Suppressor macrophage treated with lipopolysaccharide for 1 hour (primary cell): ENCODE results near the gene TGM2.

ENCODE experiments used
- DNase-seq, 3 donors: peaks; one replicate each; pipeline ENCODE4 v3.0.0-alpha.2; 2020 to 2022

The TGM2 gene

DNA sequence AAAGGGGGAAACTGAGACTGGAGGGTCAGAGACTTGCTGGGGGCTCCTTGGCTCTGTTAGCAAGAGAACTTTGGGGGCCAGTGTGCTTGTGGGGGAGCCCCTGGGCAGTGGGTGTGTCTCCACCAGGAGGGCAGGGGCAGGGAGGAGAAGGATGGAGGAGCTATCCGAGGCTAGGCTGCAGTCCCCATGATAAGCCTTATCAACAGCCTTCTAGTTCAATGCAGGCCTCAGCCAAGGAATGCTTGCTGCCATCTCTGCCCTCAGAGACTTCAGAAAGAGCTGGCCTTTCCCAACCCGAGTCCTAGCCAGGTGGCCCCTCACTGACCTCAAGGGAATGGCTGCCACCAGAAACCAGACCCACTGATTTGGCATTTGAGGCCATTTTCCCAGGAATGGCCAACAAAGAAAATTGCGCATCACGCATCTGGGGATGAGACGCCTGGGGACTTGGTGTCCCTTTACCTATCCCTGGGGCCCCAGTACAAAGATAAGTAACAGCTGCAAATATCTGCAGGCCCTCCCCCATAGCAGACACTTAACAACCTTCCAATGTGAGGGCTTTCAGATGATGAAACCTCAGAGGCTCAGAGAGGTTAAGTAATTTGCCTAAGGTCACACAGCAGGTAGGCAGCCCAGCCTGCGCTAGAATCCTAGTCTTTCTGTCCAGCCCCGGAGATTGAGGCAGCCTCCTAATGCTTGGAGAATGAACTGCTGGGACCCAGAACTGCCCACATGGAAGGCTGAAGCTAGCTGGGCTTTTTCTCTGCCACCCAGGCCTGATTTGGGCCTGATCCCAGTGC is 4.9 kb downstream of the TGM2 start:
- DNase-seq, result no peak

DNA sequence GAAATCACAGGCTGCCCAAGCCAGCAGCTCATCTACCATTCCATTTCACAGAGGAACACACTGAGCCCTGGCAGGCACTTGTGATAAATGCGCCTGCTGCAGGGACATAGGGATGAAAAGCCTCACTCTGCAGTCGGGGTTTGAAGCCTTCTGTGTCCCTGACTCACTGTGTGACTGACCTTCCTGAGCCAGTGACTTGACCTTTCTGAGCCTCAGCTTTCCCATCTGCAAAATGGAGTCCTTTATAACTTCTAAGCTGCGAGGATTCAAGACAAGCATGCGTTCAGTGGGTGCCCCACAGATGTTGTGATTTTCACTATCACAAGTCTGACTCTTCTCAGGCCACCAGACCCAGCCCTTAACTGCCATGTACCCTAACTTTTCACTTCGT is 5.5 kb downstream of the TGM2 start:
- DNase-seq, result no peak

DNA sequence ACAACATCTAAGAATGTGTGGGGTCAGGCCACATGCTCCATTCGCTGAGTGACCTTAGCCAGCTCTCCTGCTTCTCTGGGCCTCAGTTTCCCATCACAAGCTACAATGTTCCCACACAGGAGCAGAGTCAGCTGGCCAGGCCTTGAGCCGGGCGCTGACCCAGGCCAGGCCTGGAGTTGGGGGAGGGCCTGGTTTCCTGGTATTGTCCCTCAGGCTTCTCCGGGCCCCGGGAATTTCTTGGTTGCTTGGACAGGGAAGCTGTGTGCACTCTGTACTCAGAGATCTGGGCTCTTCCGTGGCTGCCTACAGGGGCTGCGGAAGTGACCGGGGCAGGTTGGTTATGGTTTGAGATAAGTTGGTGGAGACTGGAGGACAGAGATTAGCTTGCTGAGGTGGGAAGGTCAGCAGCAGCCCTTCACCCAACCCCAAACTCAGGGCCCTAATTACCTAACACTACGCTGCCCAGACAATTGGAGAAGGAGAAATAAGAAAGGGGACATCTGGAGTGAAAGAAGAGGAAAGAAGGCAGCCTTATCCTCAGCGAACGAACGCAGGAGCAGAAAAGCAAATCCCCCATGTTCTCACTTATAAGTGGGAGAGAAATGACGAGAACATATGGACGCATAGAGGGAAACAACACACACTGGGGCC is 6.2 kb downstream of the TGM2 start:
- no peak for DNase-seq

DNA sequence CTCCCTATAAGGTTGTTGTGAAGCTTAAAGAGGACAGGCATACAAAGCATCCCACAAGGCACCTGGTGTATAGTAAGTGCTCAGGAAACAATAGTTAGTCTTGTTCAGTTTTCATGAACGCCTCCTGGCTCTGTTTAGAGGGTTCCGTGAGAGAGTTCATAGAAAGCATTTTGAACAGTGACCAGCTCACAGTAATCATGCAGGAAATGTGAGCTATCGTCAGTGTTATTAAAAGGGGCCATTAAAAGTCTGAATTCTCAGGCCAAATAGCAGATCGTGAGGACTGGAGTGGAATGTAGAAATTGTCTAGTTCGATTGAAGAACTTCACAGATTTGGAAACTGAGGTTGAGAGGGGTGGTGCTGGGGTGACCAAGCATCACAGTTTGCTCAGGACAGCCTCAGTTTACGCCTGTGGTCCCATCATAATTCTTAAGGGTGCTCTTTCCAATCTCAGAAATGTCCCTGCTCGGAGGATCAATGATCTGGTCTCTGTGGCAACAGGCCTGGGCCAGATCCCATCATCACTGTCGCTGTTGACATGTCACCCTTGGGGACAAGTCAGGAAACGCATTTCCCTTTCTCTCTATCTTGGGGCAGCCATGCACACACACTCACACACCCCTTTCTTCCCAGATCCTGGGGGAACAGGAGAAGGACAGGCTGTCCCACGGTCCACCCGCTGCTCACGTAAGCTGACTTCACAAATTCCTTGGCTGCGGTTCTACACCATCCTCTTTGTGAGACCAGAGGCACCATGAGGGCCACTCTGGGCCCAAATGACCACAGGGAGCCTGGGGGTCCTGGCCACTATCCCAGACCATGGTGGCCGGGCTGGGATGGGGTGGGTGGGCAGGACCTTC is 7.2 kb downstream of the TGM2 start:
- no peak for DNase-seq

DNA sequence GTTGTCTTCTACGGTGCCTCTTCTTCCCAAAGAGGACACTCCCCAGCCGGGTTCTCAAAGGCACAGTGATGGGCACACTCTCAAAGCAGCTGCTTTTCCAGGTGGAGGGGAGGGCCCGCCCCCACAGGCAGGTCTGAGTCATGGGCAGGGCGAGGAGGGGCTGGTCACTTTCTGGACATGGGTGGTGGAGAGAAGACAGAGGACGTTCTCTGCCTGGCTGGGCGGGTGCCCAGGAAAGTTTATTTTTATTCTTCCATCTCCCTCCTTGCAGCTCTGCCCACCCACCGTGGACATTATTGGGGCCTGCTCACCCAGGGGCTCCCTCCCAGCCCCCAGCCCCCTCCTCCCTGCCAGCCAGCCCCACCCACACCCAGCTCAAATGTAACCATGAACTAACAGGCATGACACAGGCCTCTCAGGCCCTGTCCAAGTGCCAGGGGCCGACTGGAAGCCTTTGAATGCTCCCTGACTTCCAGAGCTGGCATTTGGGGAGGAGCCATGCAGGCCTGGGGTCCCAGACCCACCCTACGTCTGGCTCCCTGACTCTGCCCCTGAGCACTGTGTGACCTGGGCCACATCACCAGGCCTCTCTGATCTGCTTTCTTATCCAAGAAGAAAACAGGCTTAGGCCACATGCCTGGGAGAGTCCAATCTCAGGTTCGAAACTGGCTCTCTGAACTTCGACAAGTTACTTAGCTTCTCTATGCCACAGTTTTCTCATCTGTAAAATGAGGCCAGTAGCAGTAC is 8.0 kb downstream of the TGM2 start:
- no peak for DNase-seq

DNA sequence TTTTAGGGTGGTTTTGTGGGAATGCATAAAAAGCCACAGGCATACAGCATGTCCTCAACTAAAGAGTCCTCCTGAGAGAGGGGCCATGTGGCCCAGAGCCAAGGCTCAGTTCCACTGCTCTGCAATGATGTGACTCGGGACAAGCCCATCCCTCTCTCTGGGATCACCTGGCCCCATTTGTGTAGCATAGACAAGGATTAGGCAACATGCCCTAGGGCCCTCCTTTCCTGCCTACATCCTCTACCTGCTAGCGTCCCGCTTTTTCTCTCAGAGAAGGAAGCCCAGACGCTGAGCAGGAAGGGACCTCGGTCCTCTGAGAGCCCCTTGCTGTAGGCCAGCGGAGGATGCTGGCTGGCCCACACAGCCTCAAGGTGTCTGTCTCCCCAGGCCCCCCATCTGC is 8.8 kb downstream of the TGM2 start:
- DNase-seq, result no peak

DNA sequence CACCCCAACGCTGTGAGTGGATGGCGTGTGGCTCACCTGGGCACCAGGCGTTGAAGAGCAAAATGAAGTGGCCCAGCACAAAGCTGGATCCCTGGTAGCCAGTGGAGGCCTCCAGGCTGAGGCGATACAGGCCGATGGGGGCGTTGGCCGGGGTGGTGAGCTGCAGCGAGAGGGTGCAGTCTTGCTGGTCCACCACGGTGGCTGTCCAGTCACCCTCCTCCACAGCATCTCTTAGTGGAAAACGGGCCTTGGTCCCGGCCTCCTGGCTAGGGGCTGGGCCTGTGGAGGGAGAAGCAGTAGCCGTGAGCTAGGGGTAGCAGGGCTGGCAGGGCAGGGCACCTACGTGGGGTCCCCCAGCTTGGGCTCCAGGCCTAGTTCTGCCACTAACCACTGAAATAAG is 9.3 kb downstream of the TGM2 start:
- no peak for DNase-seq

DNA sequence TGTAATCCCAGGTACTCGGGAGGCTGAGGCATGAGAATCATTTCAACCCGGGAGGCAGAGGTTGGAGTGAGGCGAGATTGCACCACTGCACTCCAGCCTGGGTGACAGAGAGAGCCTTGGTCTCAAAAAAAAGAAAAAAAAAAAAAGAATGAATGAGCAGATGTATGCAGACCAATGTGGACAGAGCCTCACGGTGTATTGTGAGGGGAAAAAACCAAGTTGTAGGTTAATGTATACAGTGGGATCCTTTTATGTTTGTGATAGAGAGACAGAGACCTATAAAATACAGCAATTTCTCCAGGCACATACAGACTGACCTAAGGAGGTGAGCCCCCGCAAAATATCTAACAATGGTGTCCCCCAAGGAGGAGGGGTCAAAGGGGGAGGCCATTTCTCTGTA is 11.7 kb downstream of the TGM2 start:
- no peak for DNase-seq

DNA sequence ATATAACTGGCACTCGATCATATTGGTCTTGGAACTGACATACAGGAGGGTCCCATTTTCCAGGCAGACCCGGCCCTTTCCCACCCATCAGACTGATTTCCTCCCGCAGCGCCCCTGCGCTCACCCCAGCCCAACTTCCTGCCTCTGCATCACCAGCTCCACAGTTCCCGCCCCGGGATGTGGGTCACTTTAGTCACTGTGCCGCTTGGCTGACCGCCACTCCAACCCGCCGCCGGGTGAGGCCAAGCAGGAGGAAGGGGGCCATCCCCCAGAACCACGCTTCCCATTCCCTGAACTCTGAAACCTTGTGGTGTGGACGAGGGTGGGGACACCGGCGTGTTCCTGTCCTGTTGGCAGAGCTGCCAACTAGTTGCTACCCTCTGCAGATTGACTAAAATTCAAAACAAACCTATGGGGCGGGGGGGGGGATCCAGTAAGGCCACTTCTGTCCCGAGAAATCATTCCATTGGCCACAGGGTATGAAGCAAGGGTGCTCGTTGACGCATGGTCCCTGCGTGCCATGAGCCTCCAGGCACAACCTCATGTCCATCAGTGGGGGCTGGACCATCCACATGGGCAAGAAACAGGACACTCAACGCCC is 12.3 kb downstream of the TGM2 start:
- peak; percentile 84 to 91 (median 88) for DNase-seq

DNA sequence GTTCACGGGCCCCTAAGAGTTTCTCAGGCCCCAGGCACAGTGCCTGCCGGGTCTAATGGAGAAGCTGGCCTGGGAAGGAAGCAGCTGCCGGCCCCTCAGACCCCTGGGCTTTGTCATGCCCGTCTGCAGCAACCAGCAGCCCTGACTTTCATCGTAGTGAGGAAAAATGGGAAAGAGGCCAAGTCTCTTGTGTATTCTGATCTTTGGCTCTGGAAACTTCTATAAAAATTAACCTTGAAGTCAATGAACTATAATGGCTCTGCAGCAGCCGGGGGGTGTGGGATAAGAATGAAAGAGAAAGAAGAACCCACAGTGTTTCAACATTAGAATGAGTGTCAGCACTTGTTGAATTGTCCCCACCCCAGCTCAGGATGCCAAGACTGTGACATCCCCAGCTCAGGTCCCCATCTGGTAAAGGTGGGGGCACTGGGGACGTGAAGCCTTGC is 12.9 kb downstream of the TGM2 start:
- DNase-seq, result peak; percentile 49 to 79 (median 73)

DNA sequence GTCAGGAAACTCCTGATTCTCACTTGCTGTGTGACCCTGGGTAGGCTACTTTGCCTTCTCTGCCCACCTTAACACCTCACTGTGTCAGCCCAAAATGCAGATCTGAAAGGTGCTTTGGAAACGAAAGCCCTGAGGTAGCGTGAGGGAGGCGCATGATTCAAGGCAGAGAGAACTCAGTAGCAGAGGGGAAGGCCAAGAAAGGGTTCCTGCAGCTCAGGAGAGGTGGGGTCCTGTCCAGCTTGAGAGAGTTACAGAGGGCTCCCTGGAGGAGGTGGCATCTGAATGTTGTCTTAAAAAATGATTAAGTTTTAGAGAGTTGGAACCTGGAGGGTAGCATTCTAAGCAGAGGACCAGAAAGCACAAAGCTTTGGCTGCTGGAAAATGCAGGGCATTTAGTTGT is 13.6 kb downstream of the TGM2 start:
- DNase-seq, result no peak

DNA sequence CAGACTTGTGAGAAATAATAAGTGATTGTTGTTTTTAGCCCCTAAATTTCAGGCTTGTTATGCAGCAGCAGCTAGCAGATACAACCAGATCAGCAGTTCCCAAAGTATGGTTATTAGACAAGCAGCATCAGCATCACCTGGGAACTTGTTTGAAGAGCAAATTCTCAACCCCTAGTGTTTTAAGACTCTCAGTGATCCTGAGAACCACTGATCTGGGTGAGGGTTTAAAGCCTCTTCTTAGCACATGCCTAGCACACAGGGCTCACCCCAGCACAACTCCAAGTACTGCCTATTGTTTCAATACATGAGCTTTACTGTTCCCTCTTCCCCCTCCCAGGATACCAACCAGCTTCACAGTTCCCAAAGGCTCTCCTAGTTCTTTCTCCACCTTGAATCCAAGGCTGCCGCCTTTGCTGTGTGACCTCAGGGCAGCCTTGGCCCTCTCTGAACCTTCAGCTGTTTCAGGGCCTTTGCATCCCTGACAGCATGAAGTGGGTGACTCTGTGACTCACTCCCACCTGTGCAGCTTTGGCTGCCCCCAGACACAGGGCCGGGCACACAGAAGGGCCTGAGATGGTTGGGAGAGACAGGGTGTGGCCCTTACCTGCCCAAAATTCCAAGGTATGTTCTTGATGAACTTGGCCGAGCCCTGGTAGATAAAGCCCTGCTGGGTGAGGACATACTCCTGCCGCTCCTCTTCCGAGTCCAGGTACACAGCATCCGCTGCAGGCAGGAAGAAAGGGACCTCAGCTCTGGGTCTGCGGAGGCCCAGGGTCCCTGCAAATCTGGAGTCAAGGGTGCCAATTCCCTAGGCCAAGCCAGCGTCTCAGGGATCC is 14.5 kb downstream of the TGM2 start:
- DNase-seq, result no peak

DNA sequence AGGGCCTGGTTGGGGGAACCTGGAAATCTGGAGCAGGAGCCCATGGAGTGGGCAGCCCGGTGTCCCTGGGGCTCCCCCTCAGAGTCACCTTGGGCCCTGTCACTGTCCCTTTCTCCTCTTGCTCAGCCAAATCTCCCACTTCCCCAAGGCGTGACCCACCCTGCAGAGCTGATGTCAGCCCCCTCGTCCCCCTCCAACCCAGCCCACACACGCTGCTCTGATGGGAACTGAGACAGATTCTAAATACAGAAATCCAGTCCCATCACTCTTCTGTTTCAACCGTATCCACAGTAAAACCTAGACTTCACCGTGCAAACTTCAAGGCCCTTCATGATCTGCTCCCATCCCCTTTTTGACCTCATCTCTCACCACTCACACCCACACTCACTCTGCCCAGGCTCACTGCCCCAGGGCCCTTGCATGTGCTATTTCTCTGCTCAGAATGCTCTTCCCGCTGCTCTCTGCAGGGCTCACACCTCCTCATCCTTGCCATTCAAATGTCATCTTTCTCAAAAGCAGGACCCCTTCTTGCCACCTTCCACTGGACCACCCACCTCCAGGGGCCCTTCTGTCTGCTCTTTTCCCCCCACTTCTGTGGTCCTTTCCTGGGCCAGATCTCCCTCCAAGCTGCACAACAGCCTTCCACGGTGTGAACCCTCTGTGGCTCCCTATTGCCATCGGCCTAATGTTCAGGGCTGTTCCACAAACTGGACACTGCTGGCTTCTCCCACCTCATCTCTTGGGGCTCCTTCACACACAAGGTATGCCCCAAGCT is 16.6 kb downstream of the TGM2 start:
- DNase-seq, result peak; percentile 83 to 91 (median 90)

DNA sequence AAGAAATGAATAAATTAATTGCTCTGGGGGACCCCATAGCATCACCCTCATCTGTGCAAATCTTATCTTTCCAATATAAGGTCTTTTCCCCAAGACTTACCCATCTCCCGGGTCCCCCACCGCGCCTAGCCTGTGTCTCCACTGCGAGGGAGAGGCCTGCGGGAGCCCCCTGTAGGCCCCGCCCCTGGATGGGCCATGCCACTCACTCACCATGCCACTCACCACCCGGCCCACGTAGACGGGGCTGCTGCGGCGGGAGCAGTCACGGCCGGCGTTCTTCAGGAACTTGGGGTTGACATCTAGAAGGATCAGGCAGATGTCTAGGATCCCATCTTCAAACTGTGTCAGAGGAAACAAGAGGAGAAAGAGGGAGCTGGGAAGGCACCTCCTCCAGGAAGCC is 17.3 kb downstream of the TGM2 start:
- DNase-seq, result no peak

DNA sequence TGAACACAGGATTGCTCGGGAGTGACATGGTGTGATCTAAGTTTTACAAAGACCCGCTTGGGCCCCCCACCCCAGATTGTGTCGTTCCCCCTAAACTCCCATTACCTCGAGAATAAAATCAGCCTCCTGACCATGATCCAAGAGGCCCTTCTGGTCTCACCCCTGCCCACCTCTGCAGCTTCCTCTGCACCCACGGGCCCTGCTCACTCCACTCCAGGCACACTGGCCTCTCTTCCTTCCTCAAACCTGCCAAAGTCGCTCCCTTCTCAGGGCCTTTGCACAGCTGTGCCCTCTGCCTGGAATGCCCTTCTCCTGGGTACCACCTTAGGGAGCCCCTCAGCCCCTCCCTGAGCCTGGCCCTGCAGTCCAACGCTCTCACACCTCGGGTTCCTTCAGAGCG is 17.9 kb downstream of the TGM2 start:
- DNase-seq, result peak; percentile 56 to 76 (median 63)

DNA sequence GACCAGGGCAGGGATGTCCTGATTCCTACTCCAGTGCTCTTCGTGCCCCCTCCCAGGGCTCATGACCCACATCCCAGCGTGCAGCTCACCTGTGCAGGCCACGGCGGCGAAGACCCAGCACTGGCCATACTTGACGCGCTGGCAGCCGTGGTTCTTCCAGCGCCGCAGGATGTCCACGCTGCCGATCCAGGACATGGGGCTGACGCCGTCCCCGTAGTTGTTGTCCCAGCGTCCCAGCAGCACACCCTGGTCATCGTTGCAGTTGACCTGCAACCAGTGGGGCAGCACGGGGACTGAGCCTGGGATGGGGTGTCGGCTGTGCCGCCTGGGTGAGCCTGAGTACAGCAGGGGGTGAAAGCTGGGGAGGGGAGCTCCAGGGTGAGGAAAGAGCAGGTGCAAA is 18.4 kb downstream of the TGM2 start:
- no peak for DNase-seq

DNA sequence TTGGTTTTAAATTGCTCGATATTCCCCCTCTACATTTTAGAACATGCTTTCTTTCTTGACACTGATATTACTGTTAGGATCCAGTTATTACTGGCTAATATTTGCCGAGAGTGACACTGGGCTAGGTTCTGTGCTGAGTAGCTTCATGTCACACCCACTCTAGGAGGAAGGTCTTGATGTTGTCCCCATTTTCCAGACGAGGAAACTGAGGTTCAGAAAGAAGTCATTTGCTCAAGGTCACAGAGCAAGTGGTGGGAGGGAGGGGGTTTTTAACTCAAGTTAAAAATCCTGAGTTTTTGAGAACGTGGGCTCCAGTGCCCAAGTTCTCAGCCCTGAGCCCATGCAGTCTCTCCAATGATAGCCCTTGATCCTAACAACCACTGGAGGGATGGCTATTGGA is 18.9 kb downstream of the TGM2 start:
- no peak for DNase-seq

DNA sequence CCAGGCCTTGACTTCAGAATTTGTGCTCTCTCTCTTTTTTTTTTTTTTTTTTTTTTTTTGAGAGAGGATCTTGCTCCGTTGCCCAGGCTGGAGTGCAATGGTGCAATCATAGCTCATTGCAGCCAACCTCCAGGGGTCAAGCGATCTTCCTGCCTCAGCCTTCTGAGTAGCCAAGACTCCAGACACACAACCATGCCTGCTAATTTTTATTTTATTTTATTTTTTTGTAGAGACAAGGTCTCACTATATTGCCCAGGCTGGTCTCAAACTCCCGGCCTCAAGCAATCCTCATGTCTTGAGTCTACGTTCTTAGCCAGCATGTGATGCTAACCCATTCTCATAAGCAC is 19.4 kb downstream of the TGM2 start:
- no peak for DNase-seq

DNA sequence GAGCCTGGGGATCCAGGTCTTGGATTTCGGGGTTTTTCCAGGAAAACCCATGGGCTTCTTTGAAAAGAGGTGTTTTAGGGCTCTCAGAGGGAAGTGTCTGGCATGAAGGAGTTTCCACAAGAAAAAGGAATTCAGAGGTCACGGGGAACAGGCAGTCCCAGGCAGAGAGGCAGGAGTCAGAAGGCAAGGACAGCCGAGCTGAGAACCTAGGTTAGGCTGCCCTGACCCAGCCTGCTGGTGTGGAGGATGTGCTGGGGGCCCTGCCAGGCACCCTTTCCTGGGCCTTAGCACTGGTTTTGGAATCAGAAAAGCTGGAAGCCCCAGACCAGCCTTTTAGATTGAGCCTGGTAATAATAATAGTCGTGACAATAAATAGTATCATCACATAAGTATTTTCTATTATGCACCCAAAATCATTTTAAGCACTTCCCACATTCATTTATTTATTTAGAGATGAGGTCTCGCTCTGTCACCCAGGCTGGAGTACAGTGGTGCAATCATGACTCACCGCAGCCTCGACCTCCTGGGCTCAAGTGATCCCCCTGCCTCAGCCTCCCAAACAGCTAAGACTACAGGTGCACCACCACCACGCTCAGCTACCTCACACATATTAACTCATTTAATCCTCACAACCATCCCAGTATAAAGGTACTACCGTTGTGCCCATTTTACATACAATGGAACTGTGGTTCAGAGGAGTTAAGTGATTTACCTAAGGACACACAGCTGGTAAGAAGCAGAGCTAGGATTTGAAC is 19.9 kb downstream of the TGM2 start:
- peak; percentile 63 to 71 (median 65) for DNase-seq

DNA sequence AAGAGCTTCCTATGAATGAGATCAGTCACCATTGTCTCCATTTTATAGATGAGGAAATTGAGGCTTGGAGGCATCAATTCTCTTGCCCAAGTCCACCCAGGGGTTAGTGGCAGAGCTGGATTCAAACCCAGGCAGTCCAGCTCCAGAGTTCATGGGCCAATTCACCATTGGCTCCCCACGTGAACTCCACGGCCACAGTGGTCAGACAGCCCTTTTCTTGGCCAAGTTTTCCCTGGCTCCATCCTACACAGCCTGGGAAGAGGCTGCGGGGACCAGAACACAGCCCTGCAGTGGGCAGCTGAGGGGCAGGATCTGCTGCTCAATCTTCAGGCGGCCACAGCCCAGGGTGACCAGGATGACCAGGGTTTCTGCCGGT is 20.5 kb downstream of the TGM2 start:
- DNase-seq, result no peak
